Activated CD4-positive, alpha-beta memory T cell treated with anti-CD3 and anti-CD28 coated beads for 36 hours (primary cell): ENCODE measurements around the gene CARHSP1. TPM values are rescaled to one million over a fixed set of nuclear protein-coding genes. Genes with fewer than 3 reads are reported as not detected.
"Not testable (repeated sequence)": the region's sequence is repeated elsewhere in the genome, so short reads cannot be mapped to it uniquely, and the experiment has no call there.

Source experiments
- CTCF ChIA-PET: fragments of 350-600 bp; sonication (Branson Sonifier 250); formaldehyde crosslinking; loops from one replicate; lab custom pipeline; 2021; ENCODE audit warnings: antibody characterized with exemption, inconsistent platforms; lab: Charles Lee
- POLR2A ChIA-PET: fragments of 350-600 bp; sonication (Branson Sonifier 250); formaldehyde crosslinking; loops from one replicate; lab custom pipeline; 2021; ENCODE audit warnings: antibody characterized with exemption; lab: Charles Lee
- DNase-seq: peaks from one replicate; pipeline ENCODE4 v3.0.0-alpha.2; 2020
- H3K27ac Mint-ChIP-seq: one replicate; pipeline ENCODE4 v1.8.0; 2021; ENCODE audit warnings: mixed read lengths
- H3K27me3 Mint-ChIP-seq: one replicate; pipeline ENCODE4 v1.8.0; 2021; ENCODE audit warnings: mixed read lengths
- H3K36me3 Mint-ChIP-seq: one replicate; pipeline ENCODE4 v1.8.0; 2021; ENCODE audit warnings: mixed read lengths
- H3K4me1 Mint-ChIP-seq: one replicate; pipeline ENCODE4 v1.8.0; 2021; ENCODE audit warnings: low read depth, mixed read lengths
- H3K4me3 Mint-ChIP-seq: one replicate; pipeline ENCODE4 v1.8.0; 2021; ENCODE audit warnings: mild to moderate bottlenecking, mixed read lengths
- H3K9me3 Mint-ChIP-seq: one replicate; pipeline ENCODE4 v1.8.0; 2021; ENCODE audit warnings: mixed read lengths
- intact Hi-C: fragments of 100-400 bp; cut with micrococcal nuclease; formaldehyde crosslinking; loops from one replicate; pipeline ENCODE4 v1.15.1; 2023
- total RNA-seq, 2 experiments: library from RNA; stranded (reverse); gene quantifications; one replicate each; pipeline ENCODE4 v1.2.3, GENCODE V29; 2021

CARHSP1 gene
- total RNA-seq = 10 to 100 TPM; 64.9 to 73.1 TPM

- CTCF ChIA-PET = interaction anchor here (0.7 to 4.7 kb wide), 8 partner anchors 14 to 230 kb away, joined by 3 to 65 read pairs (median 4); partner anchors contain the start of gene LITAFD
- Mint-ChIP-seq H3K4me3 (peak within 1 kb of the TSS; percentile 91), H3K4me1 (peaks cover 44% of the 10 kb centered on the region), H3K9me3 (no peaks in the 10 kb centered on the region), H3K36me3 (peaks cover 6% of the 10 kb centered on the region), H3K27ac (peak within 1 kb of the TSS; percentile 78), H3K27me3 (no peaks in the 10 kb centered on the region)
- intact Hi-C loops = loop anchor here (1.0 to 5.0 kb wide), 8 partner anchors 23 to 222 kb away; partner anchors contain the start of genes ABAT, HAPSTR1, PMM2 and TMEM186
- peak; percentile 90 for DNase-seq
- POLR2A ChIA-PET = interaction anchor here (0.6 to 2.3 kb wide), 17 partner anchors 9 to 246 kb away, joined by 3 to 15 read pairs (median 5); partner anchors contain the start of genes ABAT, HAPSTR1, PMM2 and TMEM186
Observed at GRCh38 chr16:8868416-8869211, at the start of gene CARHSP1. CARHSP1 (minus strand) TSS chr16:8869006; CDS start chr16:8859328, 9,678 bp downstream.

DNA sequence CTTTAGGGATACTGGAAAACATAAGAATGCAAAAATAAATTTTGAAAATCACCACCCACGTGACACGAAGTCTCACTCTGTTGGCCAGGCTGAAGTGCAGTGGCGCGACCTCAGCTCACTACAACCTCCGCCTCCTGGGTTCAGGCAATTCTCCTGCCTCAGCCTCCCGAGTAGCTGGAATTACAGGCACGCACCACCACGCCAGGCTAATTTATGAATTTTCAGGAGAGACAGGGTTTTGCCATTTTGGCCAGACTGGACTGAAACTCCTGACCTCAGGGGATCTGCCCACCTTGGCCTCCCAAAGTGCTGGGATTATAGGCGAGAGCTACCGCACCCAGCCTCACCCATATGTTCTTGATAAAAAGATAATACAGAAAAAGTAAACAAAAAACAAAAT lies 48.5 kb upstream of the CARHSP1 start:
- POLR2A ChIA-PET, H3K9me3 Mint-ChIP-seq, H3K27me3 Mint-ChIP-seq, H3K4me3 Mint-ChIP-seq, DNase-seq, intact Hi-C loops, H3K27ac Mint-ChIP-seq: not testable (repeated sequence)
- peaks cover 76% of the 10 kb centered on the region for H3K36me3 Mint-ChIP-seq
- H3K4me1 Mint-ChIP-seq = peaks cover 53% of the 10 kb centered on the region
- CTCF ChIA-PET = interaction anchor here (8.8 kb wide), 1 partner anchor 19 kb away, joined by 58 read pairs; no protein-coding TSS in a partner anchor

GRCh38 chr16:8916541-8917225 lies 47.9 kb upstream of the CARHSP1 start:
- POLR2A ChIA-PET = interaction anchor here (1.1 kb wide), 1 partner anchor 92 kb away, joined by 4 read pairs; no protein-coding TSS in a partner anchor
- intact Hi-C loops = no loop called here
- Mint-ChIP-seq H3K27me3 (no peaks in the 10 kb centered on the region), H3K36me3 (peaks cover 72% of the 10 kb centered on the region), H3K4me3 (no peak overlapping the region), H3K9me3 (no peaks in the 10 kb centered on the region), H3K27ac (peak overlapping the region; percentile 23), H3K4me1 (peaks cover 47% of the 10 kb centered on the region)
- DNase-seq = no peak
- CTCF ChIA-PET = interaction anchor here (0.7 to 8.8 kb wide), 4 partner anchors 19 to 92 kb away, joined by 4 to 58 read pairs (median 18); no protein-coding TSS in a partner anchor

GRCh38 chr16:8915722-8916301 lies 47.0 kb upstream of the CARHSP1 start:
- DNase-seq = no peak
- Mint-ChIP-seq H3K9me3 (no peaks in the 10 kb centered on the region), H3K27me3 (no peaks in the 10 kb centered on the region), H3K36me3 (peaks cover 76% of the 10 kb centered on the region), H3K4me1 (peaks cover 41% of the 10 kb centered on the region), H3K27ac (peak overlapping the region; percentile 10), H3K4me3 (no peak overlapping the region)
- ChIA-PET CTCF (interaction anchor here (1.2 to 6.2 kb wide), 2 partner anchors 20 to 93 kb away, joined by 4 to 33 read pairs; no protein-coding TSS in a partner anchor), POLR2A (interaction anchor here (1.1 kb wide), 1 partner anchor 93 kb away, joined by 4 read pairs; no protein-coding TSS in a partner anchor)
- intact Hi-C loops = no loop called here

DNA sequence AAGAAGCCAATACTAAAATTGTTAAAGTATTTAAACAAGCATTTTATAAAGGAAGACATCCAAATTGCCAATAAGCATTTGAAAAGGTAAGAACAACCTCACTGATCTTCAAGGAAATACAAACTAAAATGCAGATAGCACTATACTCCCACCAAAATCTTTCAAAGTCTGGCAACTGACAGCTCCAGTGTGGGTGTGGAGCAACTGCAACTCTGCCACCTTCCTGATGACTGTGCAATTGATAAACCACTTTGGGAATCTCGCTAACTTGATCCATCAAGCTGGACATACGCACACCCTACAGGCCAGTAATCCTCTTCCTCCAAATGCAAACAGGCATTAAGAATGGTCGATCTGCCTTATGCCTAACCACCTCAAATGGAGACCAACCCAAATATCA lies 45.3 kb upstream of the CARHSP1 start:
- no peak overlapping the region for H3K4me3 Mint-ChIP-seq
- peaks cover 72% of the 10 kb centered on the region for H3K36me3 Mint-ChIP-seq
- H3K27ac Mint-ChIP-seq = no peak overlapping the region
- no peaks in the 10 kb centered on the region for H3K9me3 Mint-ChIP-seq
- intact Hi-C loops = no loop called here
- CTCF ChIA-PET = interaction anchor here (6.2 kb wide), 1 partner anchor 22 kb away, joined by 33 read pairs; no protein-coding TSS in a partner anchor
- DNase-seq = no peak
- no peaks in the 10 kb centered on the region for H3K27me3 Mint-ChIP-seq
- POLR2A ChIA-PET = no interaction called here
- H3K4me1 Mint-ChIP-seq = peaks cover 31% of the 10 kb centered on the region

GRCh38 chr16:8912793-8913192 lies 44.0 kb upstream of the CARHSP1 start:
- peaks cover 32% of the 10 kb centered on the region for H3K4me1 Mint-ChIP-seq
- H3K27ac Mint-ChIP-seq = no peak overlapping the region
- no peaks in the 10 kb centered on the region for H3K27me3 Mint-ChIP-seq
- intact Hi-C loops = no loop called here
- no peaks in the 10 kb centered on the region for H3K9me3 Mint-ChIP-seq
- CTCF ChIA-PET = interaction anchor here (6.2 kb wide), 1 partner anchor 23 kb away, joined by 33 read pairs; no protein-coding TSS in a partner anchor
- H3K36me3 Mint-ChIP-seq = peaks cover 74% of the 10 kb centered on the region
- DNase-seq = no peak
- POLR2A ChIA-PET = no interaction called here
- H3K4me3 Mint-ChIP-seq = no peak overlapping the region

DNA sequence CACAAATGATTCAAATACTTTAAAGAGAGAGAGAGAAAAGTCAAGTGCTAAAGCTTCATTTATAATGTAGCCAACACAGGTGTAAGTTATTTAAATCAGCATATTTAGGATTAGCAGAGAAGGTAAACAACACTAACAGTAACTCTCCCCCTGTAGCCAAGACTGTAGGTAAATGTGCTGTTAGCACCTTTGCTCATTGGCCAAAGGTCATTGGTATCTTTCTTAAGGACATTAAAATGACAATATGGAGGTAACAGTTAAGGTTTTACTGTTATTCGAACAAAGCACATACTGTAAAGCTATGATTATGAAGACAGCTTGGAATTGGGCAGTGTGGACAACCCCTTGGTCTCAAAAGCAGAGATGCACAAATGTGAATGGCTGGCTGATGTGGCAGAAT lies 42.0 kb upstream of the CARHSP1 start:
- intact Hi-C loops = no loop called here
- no peaks in the 10 kb centered on the region for H3K27me3 Mint-ChIP-seq
- H3K27ac Mint-ChIP-seq = peak overlapping the region; percentile 49
- H3K9me3 Mint-ChIP-seq = no peaks in the 10 kb centered on the region
- H3K4me1 Mint-ChIP-seq = peaks cover 31% of the 10 kb centered on the region
- H3K36me3 Mint-ChIP-seq = peaks cover 70% of the 10 kb centered on the region
- CTCF ChIA-PET = interaction anchor here (1.8 to 6.2 kb wide), 3 partner anchors 25 to 98 kb away, joined by 5 to 33 read pairs (median 6); no protein-coding TSS in a partner anchor
- POLR2A ChIA-PET = no interaction called here
- no peak for DNase-seq
- no peak overlapping the region for H3K4me3 Mint-ChIP-seq

GRCh38 chr16:8908810-8909468 lies 40.1 kb upstream of the CARHSP1 start:
- no peak for DNase-seq
- Mint-ChIP-seq H3K4me3 (no peak overlapping the region), H3K27ac (peak overlapping the region; percentile 48), H3K27me3 (no peaks in the 10 kb centered on the region), H3K36me3 (peaks cover 69% of the 10 kb centered on the region), H3K4me1 (peaks cover 24% of the 10 kb centered on the region), H3K9me3 (no peaks in the 10 kb centered on the region)
- POLR2A ChIA-PET = interaction anchor here (1.1 kb wide), 1 partner anchor 28 kb away, joined by 5 read pairs; no protein-coding TSS in a partner anchor
- intact Hi-C loops = no loop called here
- CTCF ChIA-PET = interaction anchor here (0.6 to 4.7 kb wide), 5 partner anchors 10 to 201 kb away, joined by 3 to 27 read pairs (median 3); partner anchors contain the start of gene CARHSP1

- intact Hi-C loops = no loop called here
- ChIA-PET CTCF (interaction anchor here (3.2 to 4.7 kb wide), 2 partner anchors 29 to 102 kb away, joined by 14 to 27 read pairs; no protein-coding TSS in a partner anchor), POLR2A (no interaction called here)
- no peak for DNase-seq
- no peaks in the 10 kb centered on the region for H3K9me3 Mint-ChIP-seq
- no peaks in the 10 kb centered on the region for H3K27me3 Mint-ChIP-seq
- no peak overlapping the region for H3K4me3 Mint-ChIP-seq
- H3K27ac Mint-ChIP-seq = no peak overlapping the region
- peaks cover 67% of the 10 kb centered on the region for H3K36me3 Mint-ChIP-seq
- peaks cover 24% of the 10 kb centered on the region for H3K4me1 Mint-ChIP-seq
Observed at GRCh38 chr16:8907096-8907495, 38.3 kb upstream of the CARHSP1 start.

GRCh38 chr16:8905795-8906591 lies 37.2 kb upstream of the CARHSP1 start:
- Mint-ChIP-seq H3K27ac (peak overlapping the region; percentile 23), H3K36me3 (peaks cover 69% of the 10 kb centered on the region), H3K4me1 (peaks cover 22% of the 10 kb centered on the region), H3K4me3 (no peak overlapping the region), H3K27me3 (no peaks in the 10 kb centered on the region), H3K9me3 (no peaks in the 10 kb centered on the region)
- ChIA-PET CTCF (interaction anchor here (0.7 to 4.7 kb wide), 5 partner anchors 10 to 103 kb away, joined by 3 to 27 read pairs (median 3); partner anchors contain the start of gene CARHSP1), POLR2A (no interaction called here)
- no peak for DNase-seq
- intact Hi-C loops = loop anchor here (1.0 kb wide), 1 partner anchor 30 kb away; no protein-coding TSS in a partner anchor
